HL-60 (cell line): Measurements from ENCODE around the gene NOP9.

Experiments
- DNase-seq, 2 experiments: peaks; one replicate each; pipeline ENCODE4 v3.0.0-alpha.2; 2010 to 2020; ENCODE audit warnings: low read depth in 1 of 2, low spot score in 1 of 2
- H3K27ac ChIP-seq: fragments of 250-450 bp; sonication (Bioruptor Pico); replicated peaks from 2 replicates; pipeline ENCODE4 v1.5.1; 2020; ENCODE audit warnings: mild to moderate bottlenecking, moderate library complexity
- H3K27me3 ChIP-seq: fragments of 250-450 bp; sonication (Bioruptor Pico); 2 replicates; pipeline ENCODE4 v1.5.1; 2021; ENCODE audit warnings: mild to moderate bottlenecking, moderate library complexity; ENCODE audit not compliant: insufficient read depth, poor library complexity, severe bottlenecking
- H3K4me3 ChIP-seq: replicated peaks from 2 replicates; pipeline ENCODE4 v1.5.1; 2011; ENCODE audit warnings: mild to moderate bottlenecking, control low read depth, low read length; ENCODE audit not compliant: insufficient read depth
- CTCF ChIP-seq: IDR thresholded peaks from one replicate; pipeline ENCODE4 v1.5.1; 2011; ENCODE audit warnings: low read length, control low read depth, inconsistent platforms; ENCODE audit not compliant: insufficient read depth
- GABPA ChIP-seq: IDR thresholded peaks from 2 replicates; pipeline ENCODE4 v1.6.1; 2012; ENCODE audit warnings: low read depth
- POLR2AphosphoS5 ChIP-seq: IDR thresholded peaks from 2 replicates; pipeline ENCODE4 v1.6.1; 2012; ENCODE audit warnings: low read depth
- REST ChIP-seq: IDR thresholded peaks from 2 replicates; pipeline ENCODE4 v1.6.1; 2012; ENCODE audit warnings: low read depth; ENCODE audit not compliant: insufficient replicate concordance
- SPI1 ChIP-seq: IDR thresholded peaks from 2 replicates; pipeline ENCODE4 v1.6.1; 2012; ENCODE audit warnings: low read depth, mild to moderate bottlenecking, borderline replicate concordance

Gene NOP9

GRCh38 chr14:24260026-24260779 lies 39.4 kb upstream of the NOP9 start:
- Histone ChIP-seq H3K4me3 (no peak overlapping the region), H3K27ac (no peak overlapping the region), H3K27me3 (no peaks in the 10 kb centered on the region)
- no peak for TF ChIP-seq GABPA
- no peak for DNase-seq

GRCh38 chr14:24260780-24261157 lies 38.9 kb upstream of the NOP9 start:
- TF ChIP-seq GABPA (no peak), REST (no peak)
- H3K27me3 ChIP-seq = no peaks in the 10 kb centered on the region
- no peak overlapping the region for H3K27ac ChIP-seq
- H3K4me3 ChIP-seq = no peak overlapping the region
- DNase-seq = no peak

GRCh38 chr14:24261256-24261968 lies 38.2 kb upstream of the NOP9 start:
- H3K4me3 ChIP-seq = no peak overlapping the region
- no peak for DNase-seq
- no peak for TF ChIP-seq GABPA
- TF ChIP-seq POLR2AphosphoS5 = no peak
- TF ChIP-seq SPI1 = no peak
- no peak for TF ChIP-seq REST
- no peak for TF ChIP-seq CTCF
- no peaks in the 10 kb centered on the region for H3K27me3 ChIP-seq
- H3K27ac ChIP-seq = no peak overlapping the region

GRCh38 chr14:24261969-24262327 lies 37.7 kb upstream of the NOP9 start:
- H3K27me3 ChIP-seq = no peaks in the 10 kb centered on the region
- TF ChIP-seq REST (no peak), SPI1 (no peak), GABPA (no peak), POLR2AphosphoS5 (no peak), CTCF (no peak)
- DNase-seq = no peak
- no peak overlapping the region for H3K4me3 ChIP-seq
- H3K27ac ChIP-seq = no peak overlapping the region
